GM21423 (cell line): ENCODE data around the gene STARD3.
"Not testable (repeated sequence)": the region's sequence is repeated elsewhere in the genome, so short reads cannot be mapped to it uniquely, and the experiment has no call there.

Source experiments
- ATAC-seq: cut with Tn5 transposase; IDR thresholded peaks from one replicate; pipeline ENCODE4 v1.9.1; 2021; ENCODE audit warnings: mild to moderate bottlenecking, moderate library complexity; ENCODE audit not compliant: unreplicated experiment

Gene STARD3

GRCh38 chr17:39706921-39707337 lies 70.0 kb downstream of the STARD3 start:
- no peak for ATAC-seq

- no peak for ATAC-seq
Observed at GRCh38 chr17:39709319-39709997, 72.5 kb downstream of the STARD3 start.

- no peak for ATAC-seq
Observed at GRCh38 chr17:39709998-39710964, 73.3 kb downstream of the STARD3 start.

DNA sequence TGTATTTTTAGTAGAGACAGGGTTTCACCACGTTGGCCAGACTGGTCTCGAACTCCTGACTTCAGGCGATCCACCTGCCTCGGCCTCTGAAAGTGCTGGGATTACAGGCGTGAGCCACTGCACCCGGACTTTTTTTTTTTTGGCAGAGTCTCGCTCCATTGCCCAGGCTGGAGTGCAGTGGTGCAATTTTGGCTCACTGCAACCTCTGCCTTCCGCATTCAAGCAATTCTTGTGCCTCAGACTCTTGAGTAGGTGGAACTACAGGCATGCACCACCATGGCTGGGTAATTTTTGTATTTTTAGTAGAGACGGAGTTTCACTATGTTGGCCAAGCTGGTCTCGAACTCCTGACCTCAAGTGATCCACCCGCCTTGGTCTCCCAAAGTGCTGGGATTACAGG lies 74.1 kb downstream of the STARD3 start:
- ATAC-seq, result not testable (repeated sequence)

GRCh38 chr17:39711851-39712250 lies 74.9 kb downstream of the STARD3 start:
- no peak for ATAC-seq
